Retinal pigment epithelial cell (primary cell): ENCODE data around the gene CAPN7.

ENCODE experiments used
- DNase-seq: peaks from one replicate; pipeline ENCODE4 v3.0.0-alpha.2; 2010; ENCODE audit warnings: low read depth
- H3K4me3 ChIP-seq: 2 replicates; pipeline ENCODE4 v1.5.1; 2011; ENCODE audit warnings: mild to moderate bottlenecking, low read length, control low read depth, moderate library complexity
- CTCF ChIP-seq: conservative IDR thresholded peaks from 2 replicates; pipeline ENCODE4 v1.5.1; 2011; ENCODE audit warnings: low read depth, low read length, control low read depth, inconsistent platforms

Gene CAPN7

DNA sequence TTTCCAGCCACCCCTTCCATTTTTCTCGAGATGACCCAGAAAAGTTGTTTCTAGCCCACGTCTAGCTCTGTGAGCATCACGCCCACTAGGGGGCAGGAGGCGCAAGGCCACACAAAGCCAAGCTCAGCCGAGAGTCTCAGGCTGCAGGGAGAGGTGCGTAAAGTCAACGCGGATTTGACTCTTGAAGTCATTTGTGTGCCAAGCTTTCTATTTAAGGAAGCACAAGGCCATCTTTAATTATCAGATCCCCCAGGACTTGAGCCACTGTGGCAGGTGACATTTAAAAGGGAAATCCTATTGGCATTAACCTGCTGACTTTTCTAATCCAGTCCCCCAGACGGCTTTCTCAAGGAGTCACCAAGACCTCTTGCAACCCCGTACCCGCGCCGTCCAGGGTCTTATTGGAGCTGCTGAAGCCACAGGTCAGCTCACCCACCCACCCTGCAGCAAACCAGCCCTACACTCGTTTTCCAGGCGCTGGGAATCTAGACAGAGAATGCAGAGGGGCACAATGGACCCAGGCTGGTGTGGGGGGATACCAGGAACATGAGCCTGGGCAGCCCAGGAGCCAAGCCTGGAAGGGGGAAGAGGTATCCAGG, 62.1 kb downstream of the CAPN7 start:
- peak; percentile 99 for TF ChIP-seq CTCF
- no peak overlapping the region for H3K4me3 ChIP-seq
- DNase-seq, result peak; percentile 67

GRCh38 chr3:15269091-15269989, 63.3 kb downstream of the CAPN7 start:
- no peak overlapping the region for H3K4me3 ChIP-seq
- TF ChIP-seq CTCF, result no peak
- DNase-seq, result peak; percentile 95

GRCh38 chr3:15271030-15271429, 65.0 kb downstream of the CAPN7 start:
- no peak for DNase-seq
- no peak overlapping the region for H3K4me3 ChIP-seq
- no peak for TF ChIP-seq CTCF

GRCh38 chr3:15271785-15272381, 65.8 kb downstream of the CAPN7 start:
- H3K4me3 ChIP-seq, result no peak overlapping the region
- no peak for DNase-seq
- no peak for TF ChIP-seq CTCF

DNA sequence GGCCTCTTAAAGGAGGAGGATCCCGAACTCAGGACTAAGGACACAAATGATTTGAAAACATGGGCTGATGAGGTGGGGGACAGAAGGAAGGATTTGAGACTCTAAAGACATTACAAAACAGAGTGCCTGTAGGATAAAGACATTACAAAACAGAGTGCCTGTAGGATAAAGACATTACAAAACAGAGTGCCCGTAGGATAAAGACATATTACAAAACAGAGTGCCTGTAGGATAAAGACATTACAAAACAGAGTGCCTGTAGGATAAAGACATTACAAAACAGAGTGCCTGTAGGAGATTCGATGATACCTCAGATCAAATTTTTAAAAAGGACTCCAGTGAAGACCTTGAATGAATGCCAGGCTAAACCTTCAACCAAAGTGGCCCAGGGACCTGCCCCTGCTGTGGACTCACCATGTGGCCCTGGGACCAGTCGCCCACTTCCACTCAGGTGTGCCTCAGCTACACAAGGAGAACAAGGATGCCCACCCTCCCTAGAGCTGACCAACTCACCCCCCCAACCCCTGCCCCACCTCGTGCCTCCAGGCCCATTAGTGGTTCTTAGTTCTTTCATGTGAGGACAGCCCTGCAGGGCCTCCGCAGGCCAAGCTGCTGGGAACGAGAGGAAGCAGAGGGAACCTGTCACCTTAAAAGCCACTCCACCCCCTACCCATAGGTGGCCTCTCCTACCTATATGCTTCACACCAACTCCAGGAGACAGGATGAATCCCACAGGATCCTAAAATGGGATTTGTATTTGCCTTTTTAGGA, 66.6 kb downstream of the CAPN7 start:
- no peak for DNase-seq
- no peak for TF ChIP-seq CTCF
- H3K4me3 ChIP-seq, result no peak overlapping the region

DNA sequence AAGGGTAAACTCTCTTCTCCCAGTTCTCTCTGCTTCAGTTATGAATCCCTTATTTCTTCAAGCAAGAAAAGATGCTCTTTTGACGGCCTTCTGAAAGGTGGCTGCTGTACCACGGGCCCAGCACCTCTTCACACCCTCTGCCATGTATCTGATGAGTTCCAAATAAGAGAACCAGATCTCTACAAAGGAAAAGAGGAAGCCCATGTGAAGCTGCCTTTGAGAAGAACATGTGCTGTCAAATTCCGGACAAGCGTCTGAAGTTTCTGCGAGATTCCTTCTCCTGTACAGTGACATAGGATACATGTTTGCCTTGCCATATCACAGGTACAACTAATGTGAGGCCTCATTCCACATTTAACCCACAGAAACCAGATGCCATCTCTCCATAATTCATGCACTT, 67.2 kb downstream of the CAPN7 start:
- no peak for DNase-seq
- H3K4me3 ChIP-seq, result no peak overlapping the region
- no peak for TF ChIP-seq CTCF
